HG02973 (cell line): ENCODE results near the gene CYP27C1.
"Not testable (repeated sequence)": the region's sequence is repeated elsewhere in the genome, so short reads cannot be mapped to it uniquely, and the experiment has no call there.

Experiments
- ATAC-seq: cut with Tn5 transposase; IDR thresholded peaks from one replicate; pipeline ENCODE4 v1.9.1; 2021; ENCODE audit warnings: moderate library complexity; ENCODE audit not compliant: unreplicated experiment

CYP27C1 gene

DNA sequence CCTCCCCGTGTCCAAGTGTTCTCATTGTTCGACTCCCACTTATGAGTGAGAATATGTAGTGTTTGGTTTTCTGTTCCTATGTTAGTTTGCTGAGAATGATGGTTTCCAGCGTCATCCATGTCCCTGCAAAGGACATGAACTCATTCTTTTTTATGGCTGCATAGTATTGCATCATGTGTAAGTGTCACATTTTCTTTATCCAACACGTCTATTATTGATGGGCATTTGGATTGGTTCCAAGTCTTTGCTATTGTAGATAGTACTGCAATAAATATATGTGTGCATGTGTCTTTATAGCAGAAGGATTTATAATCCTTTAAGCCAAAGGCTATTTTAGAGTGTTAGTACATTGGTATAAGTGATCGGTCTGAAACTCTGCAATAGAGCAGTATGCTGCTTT lies 4.0 kb upstream of the CYP27C1 start:
- not testable (repeated sequence) for ATAC-seq

- ATAC-seq: no peak
Observed at GRCh38 chr2:127220768-127221527, 849 bp upstream of the CYP27C1 start.

DNA sequence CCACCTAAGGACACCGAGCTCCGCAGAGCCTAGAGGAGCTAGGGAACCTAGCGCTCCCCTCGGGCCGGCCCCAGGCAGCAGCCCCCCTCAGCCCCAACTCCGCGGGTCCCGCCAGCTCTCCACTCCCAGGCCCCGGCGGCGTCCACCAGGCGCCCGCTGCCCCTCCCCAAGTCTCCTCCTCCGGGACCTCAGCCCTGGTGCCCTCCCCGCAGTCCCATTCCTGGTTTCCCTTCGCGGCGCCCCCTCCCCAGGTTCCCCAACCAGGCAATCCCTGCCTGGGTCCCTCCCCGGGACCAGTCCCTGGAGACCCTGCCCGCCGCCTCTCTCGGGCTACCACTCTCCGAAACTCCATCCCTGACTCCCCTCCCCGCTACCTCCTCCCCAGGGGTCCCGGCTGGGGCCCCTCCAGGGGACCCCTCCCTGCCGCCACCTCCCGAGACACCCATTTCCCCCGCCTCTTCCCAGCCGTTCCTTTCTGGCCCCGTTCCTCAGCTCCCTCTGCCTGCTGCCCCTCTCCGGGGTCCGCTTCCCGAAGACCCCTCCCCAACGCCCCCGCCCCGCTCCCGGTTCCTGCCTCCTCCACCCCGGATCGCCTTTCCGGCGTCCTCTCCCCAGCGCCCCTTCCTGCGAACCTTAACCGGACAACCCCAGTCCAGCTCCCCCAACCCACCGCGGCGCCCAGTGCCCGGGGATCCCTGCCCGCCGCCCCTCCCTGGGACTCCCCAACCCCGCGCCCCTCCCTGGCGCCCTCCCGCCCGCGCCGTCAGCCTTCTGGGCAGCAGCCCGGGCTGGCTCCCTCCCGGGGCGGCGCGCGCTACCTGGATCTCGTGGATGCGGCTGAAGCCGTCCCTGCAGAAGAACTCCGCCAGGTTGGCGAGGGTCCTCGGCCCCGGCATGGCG lies 678 bp downstream of the CYP27C1 start:
- ATAC-seq: no peak

GRCh38 chr2:127218812-127219170 lies 1.3 kb downstream of the CYP27C1 start:
- no peak for ATAC-seq

DNA sequence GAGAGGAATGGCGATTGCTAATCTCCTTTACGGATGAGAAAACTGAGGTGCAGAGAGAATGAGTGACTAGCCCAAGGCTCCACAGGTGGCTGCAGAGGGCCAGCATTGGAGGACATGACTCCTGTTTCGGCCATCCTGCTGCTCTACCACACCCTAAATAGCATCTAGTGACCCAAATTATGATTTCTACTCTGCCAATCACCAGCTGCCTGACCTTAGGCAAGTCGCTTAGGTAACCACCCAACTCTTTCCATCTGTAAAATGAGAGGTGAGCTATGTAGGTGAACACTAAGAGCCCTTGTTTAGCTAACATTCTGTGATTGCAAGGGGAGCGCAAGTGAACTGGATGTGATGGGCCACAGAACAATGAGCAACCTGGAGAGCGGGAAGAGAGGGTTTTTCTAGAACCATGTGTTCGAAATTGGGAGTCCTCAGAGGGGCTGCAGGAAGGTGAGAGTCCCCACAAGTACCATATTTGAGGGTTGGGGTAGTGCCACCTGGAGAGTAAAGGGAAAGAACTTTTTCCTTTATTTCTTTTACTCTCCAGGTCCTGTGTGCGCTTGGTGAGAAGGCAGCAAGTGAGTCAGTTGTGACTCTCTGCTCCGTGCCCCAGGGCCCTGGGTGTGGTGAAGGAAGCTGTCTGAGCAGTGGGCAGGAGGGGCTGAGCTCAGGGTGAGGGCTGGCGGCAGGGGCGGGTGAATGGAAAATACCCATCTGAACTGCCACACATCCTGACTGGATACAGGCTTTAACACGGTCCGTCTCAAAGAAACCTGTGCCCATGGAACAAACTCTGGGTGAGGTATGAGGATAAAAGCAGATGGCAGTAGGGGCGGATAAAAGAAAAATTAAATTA lies 2.4 kb downstream of the CYP27C1 start:
- no peak for ATAC-seq

DNA sequence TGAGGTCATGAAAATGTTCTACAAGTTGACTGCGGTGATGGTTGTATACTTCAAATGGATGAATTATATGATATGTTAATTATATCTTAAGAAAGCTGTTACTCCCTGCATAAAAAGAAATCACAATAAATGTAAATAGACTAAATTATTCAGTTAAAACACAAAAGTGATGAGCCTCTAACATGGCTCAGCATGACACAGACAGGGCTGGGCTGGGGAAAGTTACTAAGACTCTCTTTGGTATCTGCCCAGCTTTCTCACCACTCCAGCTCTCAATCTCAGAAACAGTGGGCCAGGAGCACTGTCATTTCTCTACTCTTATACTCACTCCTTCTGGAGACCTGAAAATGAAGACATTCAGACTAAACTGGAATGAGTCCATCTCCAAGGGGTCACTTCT lies 3.5 kb downstream of the CYP27C1 start:
- no peak for ATAC-seq

DNA sequence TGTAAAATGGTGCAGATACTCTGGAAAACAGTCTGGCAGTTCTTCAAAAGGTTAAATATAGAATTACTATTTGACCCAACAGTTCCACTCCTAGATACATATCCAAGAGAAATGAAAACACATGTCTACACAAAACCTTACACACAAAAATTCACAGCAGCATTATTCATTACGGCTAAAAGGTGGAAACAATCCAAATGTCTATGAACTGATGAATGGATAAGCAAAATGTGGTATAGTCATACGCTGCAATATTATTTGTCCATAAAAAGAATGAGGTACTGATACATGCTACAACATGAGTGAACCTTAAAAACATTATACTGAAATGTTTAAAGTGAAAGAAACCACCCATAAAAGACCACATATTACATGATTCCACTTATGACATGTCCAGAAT lies 4.0 kb downstream of the CYP27C1 start:
- no peak for ATAC-seq

GRCh38 chr2:127214201-127214600 lies 5.9 kb downstream of the CYP27C1 start:
- not testable (repeated sequence) for ATAC-seq

- ATAC-seq: no peak
Observed at GRCh38 chr2:127208313-127208712, 11.8 kb downstream of the CYP27C1 start.

- ATAC-seq: no peak
Observed at GRCh38 chr2:127205218-127206125, 14.6 kb downstream of the CYP27C1 start.

DNA sequence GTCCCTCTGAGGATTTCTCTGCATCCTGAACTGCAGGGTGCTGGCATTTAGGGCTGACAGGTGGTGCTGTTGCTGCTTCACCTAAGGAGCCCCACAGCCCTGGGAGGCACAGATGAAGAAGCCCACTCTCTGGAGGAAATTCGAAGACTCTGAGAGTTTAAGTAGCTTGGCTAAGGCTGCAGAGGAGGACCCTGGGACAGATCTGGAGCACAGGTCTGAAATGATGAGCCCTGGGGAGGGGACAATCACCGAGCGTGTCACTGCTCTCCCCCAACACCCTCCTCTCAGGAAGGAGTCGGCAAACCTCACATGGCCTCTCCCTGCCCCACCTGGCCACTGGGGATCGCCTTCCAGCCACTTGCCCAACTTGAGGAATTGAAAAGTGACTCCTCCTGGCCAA lies 18.6 kb downstream of the CYP27C1 start:
- no peak for ATAC-seq

- no peak for ATAC-seq
Observed at GRCh38 chr2:127200962-127201361, 19.1 kb downstream of the CYP27C1 start.

DNA sequence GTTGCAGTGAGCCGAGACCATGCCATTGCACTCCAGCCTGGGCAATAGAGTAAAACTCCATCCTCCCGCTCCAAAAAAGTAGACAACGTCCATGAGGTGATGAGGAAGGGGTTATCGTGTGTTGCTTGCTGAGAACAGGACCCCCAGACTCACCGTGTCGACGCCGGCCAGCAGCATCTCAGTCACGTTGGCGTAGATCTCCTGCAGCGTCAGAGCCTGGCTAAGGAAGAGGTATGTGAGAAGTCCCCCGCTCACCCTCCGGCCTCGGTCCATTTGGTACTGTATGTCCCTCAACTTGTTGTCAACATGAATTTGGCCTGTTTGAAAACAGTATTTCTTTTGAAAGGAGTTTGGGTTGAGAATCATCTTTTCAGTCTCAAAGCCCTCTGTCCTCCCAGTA lies 20.9 kb downstream of the CYP27C1 start:
- no peak for ATAC-seq

DNA sequence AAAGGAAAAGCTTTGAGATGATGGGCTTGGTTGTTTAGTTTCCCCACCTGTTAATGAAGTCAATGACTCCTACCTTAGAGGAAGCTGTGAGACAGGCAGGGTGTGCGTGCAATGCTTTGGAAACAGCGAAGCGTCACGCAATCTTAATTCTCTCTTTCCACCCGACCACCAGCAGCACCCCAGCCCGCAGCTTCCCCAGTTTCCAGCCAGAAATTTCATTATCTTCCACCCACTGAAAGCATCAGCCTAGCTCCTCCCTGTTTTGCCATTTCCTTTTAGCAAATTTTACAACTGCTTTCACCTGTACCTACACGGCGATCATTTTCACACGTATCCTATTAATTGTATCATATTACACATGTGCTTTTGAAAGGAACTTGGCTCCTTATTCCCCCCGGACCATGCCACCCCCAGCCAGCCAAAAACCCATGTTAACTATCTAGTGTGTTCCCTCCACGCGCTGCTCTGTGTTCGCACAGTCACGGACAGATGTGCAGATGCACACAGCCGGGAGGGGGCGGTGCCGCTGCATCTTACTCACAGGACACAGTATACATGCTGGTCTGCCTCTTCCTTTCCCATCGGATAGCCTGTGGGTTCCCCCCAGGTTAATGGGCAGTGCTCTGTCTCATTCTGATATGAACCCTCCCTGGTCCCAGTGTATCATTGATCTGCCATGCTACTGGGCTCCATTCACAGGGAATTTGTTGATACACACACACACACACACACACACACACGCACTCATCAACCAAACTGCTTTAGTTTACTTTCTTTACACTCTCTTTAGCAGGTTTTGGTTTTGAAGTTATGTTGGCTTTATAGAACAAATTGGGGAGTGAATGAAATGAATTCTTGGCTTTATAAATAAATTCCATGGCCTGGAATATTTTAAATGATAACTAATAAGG lies 22.4 kb downstream of the CYP27C1 start:
- ATAC-seq: peak; percentile 98

- no peak for ATAC-seq
Observed at GRCh38 chr2:127196998-127197397, 23.1 kb downstream of the CYP27C1 start.

- ATAC-seq: no peak
Observed at GRCh38 chr2:127196549-127196948, 23.6 kb downstream of the CYP27C1 start.

- ATAC-seq: no peak
Observed at GRCh38 chr2:127195140-127196074, 24.7 kb downstream of the CYP27C1 start.

DNA sequence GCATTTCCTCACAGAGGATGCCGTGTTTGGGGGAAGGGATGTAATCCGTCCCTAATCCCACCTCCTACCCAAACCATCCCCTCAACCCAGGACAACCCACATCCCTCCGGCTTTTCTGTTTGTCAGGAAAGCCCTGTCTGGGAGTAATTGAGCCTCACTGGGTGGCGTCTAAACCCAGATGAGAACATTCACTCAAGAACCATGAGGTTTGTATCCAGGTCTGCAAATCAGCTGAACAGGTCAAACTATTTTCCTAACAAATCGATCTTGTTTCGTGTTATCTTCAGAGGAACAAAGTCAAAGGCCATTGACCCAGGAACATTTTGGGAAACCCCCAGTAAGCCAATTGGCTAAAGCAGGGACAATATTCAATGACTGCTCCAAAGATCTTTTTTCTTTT lies 25.7 kb downstream of the CYP27C1 start:
- ATAC-seq: no peak
